NCI-H69 (cell line): ENCODE data around the gene ZNF710.

Experiments
- DNase-seq: peaks from one replicate; lab custom pipeline; 2025; lab: John Stamatoyannopoulos, UW

Gene ZNF710

DNA sequence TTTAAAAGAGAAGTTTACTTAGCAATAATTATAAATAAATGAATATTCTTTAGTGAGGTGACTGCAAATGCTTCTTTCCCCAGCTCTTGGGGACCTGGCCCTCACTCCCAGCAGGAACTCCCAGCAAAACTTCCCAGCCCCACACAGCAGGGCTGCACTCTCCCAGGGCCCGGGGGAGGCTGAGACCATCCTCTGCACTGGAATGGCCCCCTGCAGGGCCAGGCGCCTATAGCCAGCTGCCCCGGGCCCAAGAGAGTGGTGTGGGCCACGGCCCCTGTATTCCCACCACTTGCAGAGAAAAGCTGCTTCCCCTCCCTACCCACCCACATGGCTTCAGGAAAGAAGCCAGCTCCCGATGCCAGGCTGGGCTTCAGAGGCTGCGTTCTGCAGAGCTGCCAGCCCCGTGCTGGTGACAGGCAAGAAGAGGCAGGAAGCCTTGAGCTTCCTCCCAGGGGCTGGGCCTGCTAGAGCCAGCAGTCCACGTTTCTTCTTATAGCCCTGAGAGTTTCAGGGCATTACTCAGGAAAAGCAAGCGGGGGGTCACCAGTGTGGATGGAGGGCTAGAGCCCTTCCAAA, 81.1 kb downstream of the ZNF710 start:
- DNase-seq, result no peak

- no peak for DNase-seq
These were observed 82.3 kb downstream of the ZNF710 start for GRCh38 chr15:90083419-90083818.

- DNase-seq, result no peak
These were observed 83.0 kb downstream of the ZNF710 start for GRCh38 chr15:90083954-90084607.

GRCh38 chr15:90084876-90085423, 83.8 kb downstream of the ZNF710 start:
- no peak for DNase-seq

DNA sequence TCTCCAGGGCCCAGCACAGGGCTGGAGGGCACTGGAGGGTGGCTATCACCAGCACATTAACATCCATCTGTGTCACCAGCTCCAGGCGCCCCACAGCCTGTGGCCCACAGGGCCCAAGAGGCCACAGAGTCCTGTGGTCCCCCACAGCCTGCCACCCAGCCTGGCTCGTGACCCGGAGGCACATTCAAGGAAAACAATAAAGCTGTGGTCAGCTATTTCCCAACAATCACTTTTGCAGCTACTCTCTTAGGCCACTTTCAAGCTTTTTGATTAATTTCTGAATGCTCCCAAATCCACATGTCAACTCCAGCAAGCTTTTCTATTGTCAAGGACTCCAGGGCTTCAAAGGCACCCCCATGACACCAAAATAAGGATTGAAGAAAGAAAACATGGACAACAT, 84.4 kb downstream of the ZNF710 start:
- DNase-seq, result no peak

GRCh38 chr15:90086868-90087268, 85.7 kb downstream of the ZNF710 start:
- peak; percentile 12 for DNase-seq

DNA sequence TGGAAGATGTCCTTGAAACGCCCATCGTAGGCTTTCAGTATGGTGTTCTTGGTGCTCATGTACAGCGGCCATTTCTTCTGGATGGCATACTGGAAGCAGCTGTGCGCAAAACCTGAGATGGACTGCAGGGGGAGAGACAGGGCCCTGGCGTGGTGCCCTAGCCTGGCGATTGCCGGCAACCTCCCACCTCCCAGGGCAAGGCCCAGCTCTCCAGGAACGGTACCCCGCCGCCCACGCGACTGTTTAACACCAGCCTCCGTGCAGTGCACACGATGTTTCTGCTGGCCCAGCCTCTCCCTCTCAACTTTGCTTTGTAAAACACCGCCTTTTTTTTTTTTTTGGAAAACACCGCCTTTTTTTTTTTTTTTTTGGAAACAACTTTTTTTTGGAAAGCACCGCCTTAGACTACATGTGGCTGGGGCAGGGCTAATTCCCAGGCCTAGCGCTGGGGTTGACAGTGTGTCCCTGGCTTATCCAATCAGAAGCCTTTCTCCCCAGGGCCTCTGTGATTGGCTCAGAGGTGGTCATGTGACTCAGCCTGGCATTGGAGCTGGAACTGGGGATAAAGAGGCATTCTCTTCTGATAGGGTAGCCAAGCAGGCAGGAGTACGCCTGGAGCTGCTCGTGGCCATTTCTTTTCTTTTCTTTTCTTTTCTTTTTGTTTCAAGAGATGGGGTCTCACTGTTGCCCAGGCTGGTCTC, 86.5 kb downstream of the ZNF710 start:
- peak; percentile 20 for DNase-seq

DNA sequence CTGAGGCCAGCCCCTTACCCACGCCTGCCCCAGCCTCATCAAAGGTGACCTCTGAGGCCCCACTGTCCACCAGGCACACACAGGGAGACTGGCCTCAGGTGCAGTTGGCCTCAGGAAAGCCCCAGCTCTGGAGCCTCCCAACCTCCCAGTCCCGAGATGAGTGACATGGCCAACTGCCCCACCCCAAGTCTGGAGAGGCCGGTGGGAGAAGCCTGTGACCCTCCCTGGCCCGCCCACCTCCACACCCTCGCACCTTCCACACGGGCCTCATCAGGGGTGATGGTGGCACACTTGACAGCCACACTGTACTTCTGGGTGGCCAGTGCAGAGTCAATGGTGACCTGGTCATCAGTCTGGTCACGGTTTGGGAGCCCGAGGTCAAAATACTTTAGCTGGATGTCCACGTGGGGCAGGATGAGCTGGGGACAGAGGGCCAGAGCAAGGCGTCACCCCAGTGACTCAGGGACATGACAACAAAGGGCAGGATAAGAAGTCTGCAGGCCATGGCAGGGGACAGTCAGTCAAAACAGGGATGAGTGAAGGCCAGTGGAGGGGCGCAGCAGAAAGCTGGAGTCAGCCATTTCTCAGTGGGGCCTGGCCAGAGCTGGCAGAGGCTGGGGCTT, 89.2 kb downstream of the ZNF710 start:
- DNase-seq, result no peak

DNA sequence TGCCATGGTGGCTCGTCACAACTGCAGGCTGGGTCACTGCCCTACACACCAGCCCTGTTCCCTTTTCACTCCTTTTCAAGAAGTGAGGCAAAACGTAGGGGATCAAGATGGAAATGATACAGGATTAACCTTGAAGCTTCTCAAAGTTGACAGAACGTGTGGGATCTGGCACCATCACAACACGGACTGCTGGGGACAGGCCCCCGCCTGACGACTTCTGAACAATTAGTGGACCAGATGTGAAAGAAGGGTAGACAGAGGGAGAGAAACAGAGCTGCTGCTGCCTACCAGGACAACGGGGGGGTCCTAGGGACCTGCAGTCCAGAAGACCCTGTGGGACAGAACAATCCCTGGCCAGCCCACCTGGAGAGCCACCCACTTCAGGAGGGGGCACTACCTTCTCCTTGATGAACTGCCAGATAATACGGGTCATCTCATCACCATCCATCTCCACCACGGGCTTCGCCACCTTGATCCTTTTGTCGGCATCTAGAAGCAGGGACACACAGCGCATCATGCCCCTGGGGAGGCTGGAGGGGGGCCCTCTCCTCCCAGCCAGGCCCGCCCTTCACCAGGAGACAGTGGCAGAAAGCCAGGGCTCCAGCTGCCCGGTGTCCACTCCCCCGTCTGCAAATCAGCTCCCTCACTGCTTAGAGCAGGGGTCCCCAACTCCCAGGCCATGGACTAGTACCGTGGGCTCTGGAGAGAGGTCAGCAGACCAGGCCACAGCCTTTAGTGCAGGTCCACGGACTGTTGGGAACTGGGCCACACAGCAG, 90.2 kb downstream of the ZNF710 start:
- no peak for DNase-seq

DNA sequence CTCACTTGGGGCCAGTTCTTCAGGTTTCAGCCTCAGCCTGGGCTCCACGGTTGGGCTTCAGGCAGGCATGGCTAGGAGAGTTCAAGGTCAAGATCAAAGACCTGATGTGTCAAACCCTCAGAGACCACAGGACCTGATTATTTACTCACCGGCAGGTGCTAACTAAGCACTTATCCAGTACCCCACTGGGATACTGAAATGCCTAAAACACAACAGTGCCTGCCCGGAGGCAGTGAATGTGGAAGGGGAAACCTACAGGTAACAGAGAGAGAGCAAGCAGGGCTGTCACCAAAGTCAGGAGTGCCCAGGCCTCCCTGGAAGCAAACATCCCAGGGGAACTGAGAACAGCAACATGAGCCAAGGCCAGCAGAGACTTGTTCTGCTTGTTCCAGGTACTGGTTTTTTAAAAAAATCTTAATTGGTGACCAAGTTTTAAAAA, 94.4 kb downstream of the ZNF710 start:
- DNase-seq, result peak; percentile 86

DNA sequence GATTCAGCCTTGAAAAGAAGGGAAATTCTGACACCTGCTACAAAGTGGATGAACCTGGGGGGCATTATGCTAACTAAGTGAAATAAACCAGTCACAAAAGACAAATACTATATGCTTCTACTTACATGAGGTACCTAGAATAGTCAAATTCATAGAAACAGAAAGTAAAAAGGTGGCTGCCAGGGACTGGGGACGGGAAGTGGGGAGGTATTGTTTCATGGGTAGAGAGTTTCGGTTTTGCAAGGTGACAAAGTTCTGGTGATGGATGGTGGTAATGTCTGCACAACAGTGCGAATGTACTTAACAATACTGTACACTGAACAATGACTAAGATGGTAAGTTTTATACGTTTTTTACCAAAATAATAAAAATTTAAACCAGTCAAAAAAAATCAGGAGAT, 96.4 kb downstream of the ZNF710 start:
- no peak for DNase-seq

DNA sequence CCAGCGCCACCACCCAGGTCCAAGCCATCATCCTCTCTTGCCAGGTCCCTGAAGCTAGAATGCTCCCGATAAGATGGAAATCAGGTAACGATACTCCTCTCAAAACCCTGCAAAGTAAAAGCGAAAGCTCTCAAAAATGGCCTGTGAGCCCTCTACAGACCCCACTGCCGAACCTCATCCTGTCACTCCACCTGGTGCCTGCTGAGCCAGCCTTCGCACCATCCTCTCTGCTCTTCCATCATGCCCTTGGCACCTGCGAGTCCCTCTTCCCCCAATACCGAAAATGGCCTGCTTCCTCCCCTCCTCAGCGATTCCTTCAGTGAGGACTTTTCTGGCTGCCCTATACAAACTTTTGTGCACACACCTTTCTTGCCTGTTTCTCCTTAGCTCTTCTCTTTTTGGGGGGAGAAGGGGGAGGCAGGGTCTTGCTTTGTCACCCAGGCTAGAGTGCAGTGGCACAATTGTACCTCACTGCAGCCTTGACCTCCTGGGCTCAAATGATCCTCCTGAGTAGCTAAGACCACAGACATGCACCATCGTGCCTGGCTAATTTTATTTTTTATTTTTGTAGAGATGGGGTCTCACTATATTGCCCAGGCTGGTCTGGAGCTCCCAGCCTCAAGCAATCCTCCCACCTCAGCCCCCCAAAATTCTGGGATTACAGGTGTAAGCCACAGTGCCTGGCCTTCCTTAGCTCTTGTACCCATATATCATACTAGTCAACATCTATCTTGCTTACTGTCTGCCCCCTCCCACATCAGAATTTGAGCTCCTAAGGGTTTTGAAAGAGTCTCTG, 98.1 kb downstream of the ZNF710 start:
- DNase-seq, result no peak

DNA sequence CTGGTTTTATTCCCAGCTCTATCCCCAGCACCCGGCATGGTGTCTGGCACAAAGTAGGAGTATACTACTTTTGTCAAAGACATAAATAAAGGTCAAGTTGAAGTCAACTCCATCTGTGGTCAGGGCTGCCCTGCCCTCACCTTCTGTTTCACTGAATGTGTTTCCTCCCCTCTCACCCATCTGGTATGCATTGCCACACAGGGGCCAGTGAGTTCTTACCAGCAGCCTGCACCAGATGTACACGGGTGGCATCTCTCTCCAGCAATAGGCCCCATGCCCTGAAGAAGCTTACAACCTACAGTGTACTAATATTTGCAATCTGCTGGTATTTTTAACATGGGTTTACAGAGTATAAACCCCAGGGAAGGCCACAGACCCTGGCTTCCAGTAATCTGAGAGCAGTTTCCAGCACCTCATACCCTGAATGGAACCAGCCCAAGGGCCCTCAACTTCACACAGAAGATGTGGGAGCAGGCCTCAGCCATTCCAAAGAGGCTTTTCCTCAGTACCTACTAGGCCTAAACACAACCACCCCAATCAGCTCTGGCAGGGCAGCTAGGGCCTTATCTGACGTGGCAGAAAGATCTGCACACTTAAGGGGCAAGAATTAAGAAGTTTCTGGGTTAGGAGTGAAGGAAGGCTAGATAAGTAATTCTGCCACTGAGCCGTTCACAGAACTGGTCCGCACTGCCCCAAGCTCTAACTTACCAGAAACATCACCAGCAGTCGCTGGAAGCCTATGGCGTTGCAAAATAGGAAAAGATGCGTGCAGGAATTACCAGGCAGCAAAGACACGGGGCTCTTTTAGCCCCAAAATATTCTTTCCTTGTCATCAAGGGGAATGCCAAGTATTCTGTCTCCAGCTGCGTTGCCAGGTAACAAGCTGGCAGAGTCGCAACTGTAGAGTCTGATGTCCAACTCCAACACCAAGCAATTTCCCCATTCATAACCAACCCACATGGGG, 99.0 kb downstream of the ZNF710 start:
- peak; percentile 35 for DNase-seq

- DNase-seq, result peak; percentile 75
These were observed 100.2 kb downstream of the ZNF710 start for GRCh38 chr15:90101130-90101968.

GRCh38 chr15:90101969-90102890, 101.1 kb downstream of the ZNF710 start, which contains the start of gene IDH2:
IDH2 (minus strand) TSS chr15:90102468; CDS start chr15:90102390, 78 bp downstream.
- peak; percentile 89 for DNase-seq

DNA sequence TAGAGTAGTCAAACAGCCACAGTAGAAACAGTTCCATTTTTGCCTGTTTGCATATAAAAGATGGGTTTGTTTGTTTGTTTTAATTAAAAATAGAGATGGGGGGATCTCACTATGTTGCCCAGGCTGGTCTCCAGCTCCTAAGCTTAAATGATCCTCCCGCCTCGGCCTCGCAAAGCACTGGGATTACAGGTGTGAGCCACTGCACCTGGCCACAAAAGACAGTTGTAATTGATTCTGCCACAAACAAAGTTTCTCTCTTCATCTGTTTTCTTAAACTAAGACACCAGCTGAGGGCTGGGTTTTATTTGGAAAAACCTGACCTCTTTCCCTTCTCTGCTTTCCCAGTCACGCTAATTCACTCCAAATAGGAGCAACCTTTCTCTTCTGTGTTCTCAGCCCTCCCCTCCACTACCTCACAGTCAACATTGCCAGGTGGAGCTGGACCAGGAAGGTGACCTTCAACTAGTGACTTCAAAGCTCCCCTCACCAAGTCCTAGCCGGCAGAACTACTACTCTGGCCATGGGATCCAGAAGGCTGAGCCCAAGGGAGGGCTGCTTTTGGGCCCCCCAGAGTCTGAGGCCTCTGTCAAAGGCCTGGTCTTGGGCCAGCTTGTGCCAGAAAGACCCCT, 102.7 kb downstream of the ZNF710 start:
- DNase-seq, result peak; percentile 75

GRCh38 chr15:90104551-90104950, 103.4 kb downstream of the ZNF710 start:
- no peak for DNase-seq
